BE2C (cell line): ENCODE measurements around the gene IGSF21.

Experiments
- DNase-seq: peaks from one replicate; pipeline ENCODE4 v3.0.0-alpha.2; 2020
- H3K27me3 ChIP-seq: fragments of 250-450 bp; sonication (Bioruptor Pico); 2 replicates; pipeline ENCODE4 v1.5.1; 2020; ENCODE audit warnings: mild to moderate bottlenecking
- H3K36me3 ChIP-seq: fragments of 250-450 bp; sonication (Bioruptor Pico); 2 replicates; pipeline ENCODE4 v1.5.1; 2020; ENCODE audit warnings: mild to moderate bottlenecking
- H3K4me1 ChIP-seq: fragments of 250-450 bp; sonication (Bioruptor Pico); 2 replicates; pipeline ENCODE4 v1.5.1; 2020
- H3K4me3 ChIP-seq: 2 replicates; pipeline ENCODE4 v1.5.1; 2011; ENCODE audit warnings: low read depth, low read length
- H3K9me3 ChIP-seq: fragments of 250-450 bp; sonication (Bioruptor Pico); 2 replicates; pipeline ENCODE4 v1.5.1; 2020
- CTCF ChIP-seq: IDR thresholded peaks from 2 replicates; pipeline ENCODE4 v1.5.1; 2012; ENCODE audit warnings: mild to moderate bottlenecking, low read depth, low read length

Gene IGSF21

GRCh38 chr1:18079941-18080735, 27.5 kb upstream of the IGSF21 start:
- TF ChIP-seq CTCF = no peak
- no peaks in the 10 kb centered on the region for H3K36me3 ChIP-seq
- H3K9me3 ChIP-seq = no peaks in the 10 kb centered on the region
- no peak for DNase-seq
- no peak overlapping the region for H3K4me3 ChIP-seq
- no peaks in the 10 kb centered on the region for H3K4me1 ChIP-seq
- H3K27me3 ChIP-seq = no peaks in the 10 kb centered on the region

GRCh38 chr1:18085387-18086074, 22.1 kb upstream of the IGSF21 start:
- no peaks in the 10 kb centered on the region for H3K36me3 ChIP-seq
- H3K9me3 ChIP-seq = no peaks in the 10 kb centered on the region
- DNase-seq = no peak
- no peak overlapping the region for H3K4me3 ChIP-seq
- no peak for TF ChIP-seq CTCF
- no peaks in the 10 kb centered on the region for H3K4me1 ChIP-seq
- no peaks in the 10 kb centered on the region for H3K27me3 ChIP-seq

- no peak for DNase-seq
- Histone ChIP-seq H3K4me1 (no peaks in the 10 kb centered on the region; the same call in 1 of the 2 replicates), H3K36me3 (no peaks in the 10 kb centered on the region), H3K27me3 (no peaks in the 10 kb centered on the region), H3K4me3 (no peak overlapping the region), H3K9me3 (no peaks in the 10 kb centered on the region)
- TF ChIP-seq CTCF = no peak
Measured at GRCh38 chr1:18088077-18088594, 19.5 kb upstream of the IGSF21 start.

- DNase-seq = no peak
- no peaks in the 10 kb centered on the region; the same call in 1 of the 2 replicates for H3K4me1 ChIP-seq
Measured at GRCh38 chr1:18089488-18089887, 18.1 kb upstream of the IGSF21 start.

GRCh38 chr1:18090636-18091035, 17.0 kb upstream of the IGSF21 start:
- no peak for TF ChIP-seq CTCF
- no peaks in the 10 kb centered on the region for H3K27me3 ChIP-seq
- H3K9me3 ChIP-seq = no peaks in the 10 kb centered on the region
- no peaks in the 10 kb centered on the region for H3K36me3 ChIP-seq
- no peak overlapping the region for H3K4me3 ChIP-seq
- no peaks in the 10 kb centered on the region; the same call in 1 of the 2 replicates for H3K4me1 ChIP-seq
- no peak for DNase-seq

More at GRCh38 chr1:18089488-18089887, 18.1 kb upstream of the IGSF21 start:
- no peak overlapping the region for H3K4me3 ChIP-seq
- H3K36me3 ChIP-seq = no peaks in the 10 kb centered on the region
- TF ChIP-seq CTCF = no peak
- H3K27me3 ChIP-seq = no peaks in the 10 kb centered on the region
- no peaks in the 10 kb centered on the region for H3K9me3 ChIP-seq
